GM11168 (cell line): ENCODE data around the gene MAGI3.
"Not testable (repeated sequence)": the region's sequence is repeated elsewhere in the genome, so short reads cannot be mapped to it uniquely, and the experiment has no call there.

Experiments used
- in situ Hi-C: fragments of 300-500 bp; cut with MboI; formaldehyde crosslinking; loops from one replicate; pipeline ENCODE4 v1.12.0; 2022; ENCODE audit warnings: low sequenced_read_pairs; ENCODE audit not compliant: unreplicated experiment

Gene MAGI3

GRCh38 chr1:113675302-113675701 is 285.0 kb downstream of the MAGI3 start:
- in situ Hi-C loops, result no loop called here

- in situ Hi-C loops, result no loop called here
Measured at GRCh38 chr1:113676524-113676923, 286.2 kb downstream of the MAGI3 start.

- in situ Hi-C loops, result no loop called here
Measured at GRCh38 chr1:113677250-113678158, 287.2 kb downstream of the MAGI3 start.

GRCh38 chr1:113678159-113678469 is 287.8 kb downstream of the MAGI3 start:
- in situ Hi-C loops, result no loop called here

GRCh38 chr1:113681596-113682337 is 291.5 kb downstream of the MAGI3 start:
- in situ Hi-C loops, result loop anchor here (10.0 kb wide), 1 partner anchor 537 kb away; no protein-coding TSS in a partner anchor

GRCh38 chr1:113683384-113684152 is 293.3 kb downstream of the MAGI3 start:
- in situ Hi-C loops, result loop anchor here (10.0 kb wide), 1 partner anchor 539 kb away; no protein-coding TSS in a partner anchor

GRCh38 chr1:113684153-113684541 is 293.8 kb downstream of the MAGI3 start:
- in situ Hi-C loops, result loop anchor here (10.0 kb wide), 1 partner anchor 539 kb away; no protein-coding TSS in a partner anchor

GRCh38 chr1:113686891-113687618 is 296.7 kb downstream of the MAGI3 start:
- in situ Hi-C loops, result loop anchor here (10.0 kb wide), 1 partner anchor 542 kb away; no protein-coding TSS in a partner anchor

- in situ Hi-C loops, result no loop called here
Measured at GRCh38 chr1:113691184-113691583, 300.9 kb downstream of the MAGI3 start.

GRCh38 chr1:113692342-113692741 is 302.0 kb downstream of the MAGI3 start:
- in situ Hi-C loops, result no loop called here

- in situ Hi-C loops, result no loop called here
Measured at GRCh38 chr1:113692824-113693431, 302.6 kb downstream of the MAGI3 start.

GRCh38 chr1:113694910-113695309 is 304.6 kb downstream of the MAGI3 start:
- in situ Hi-C loops, result no loop called here

- in situ Hi-C loops, result no loop called here
Measured at GRCh38 chr1:113701429-113701828, 311.1 kb downstream of the MAGI3 start.

- in situ Hi-C loops, result no loop called here
Measured at GRCh38 chr1:113714606-113715269, 324.4 kb downstream of the MAGI3 start.

GRCh38 chr1:113717506-113717905 is 327.2 kb downstream of the MAGI3 start:
- in situ Hi-C loops, result not testable (repeated sequence)

GRCh38 chr1:113718621-113719020 is 328.3 kb downstream of the MAGI3 start:
- in situ Hi-C loops, result not testable (repeated sequence)

- in situ Hi-C loops, result no loop called here
Measured at GRCh38 chr1:113721010-113721409, 330.7 kb downstream of the MAGI3 start.

- in situ Hi-C loops, result no loop called here
Measured at GRCh38 chr1:113732802-113733201, 342.5 kb downstream of the MAGI3 start.
